Superior temporal gyrus (tissue), 1 donor: ENCODE data around the gene PAK1.
A peak's percentile ranks its signal among the peaks of the same experiment; 100 is the strongest.
"Not testable (repeated sequence)": the region's sequence is repeated elsewhere in the genome, so short reads cannot be mapped to it uniquely, and the experiment has no call there.

Experiments used
- DNase-seq: peaks from one replicate; pipeline ENCODE4 v3.0.0-alpha.2; 2016; ENCODE audit errors: extremely low spot score

PAK1 gene

DNA sequence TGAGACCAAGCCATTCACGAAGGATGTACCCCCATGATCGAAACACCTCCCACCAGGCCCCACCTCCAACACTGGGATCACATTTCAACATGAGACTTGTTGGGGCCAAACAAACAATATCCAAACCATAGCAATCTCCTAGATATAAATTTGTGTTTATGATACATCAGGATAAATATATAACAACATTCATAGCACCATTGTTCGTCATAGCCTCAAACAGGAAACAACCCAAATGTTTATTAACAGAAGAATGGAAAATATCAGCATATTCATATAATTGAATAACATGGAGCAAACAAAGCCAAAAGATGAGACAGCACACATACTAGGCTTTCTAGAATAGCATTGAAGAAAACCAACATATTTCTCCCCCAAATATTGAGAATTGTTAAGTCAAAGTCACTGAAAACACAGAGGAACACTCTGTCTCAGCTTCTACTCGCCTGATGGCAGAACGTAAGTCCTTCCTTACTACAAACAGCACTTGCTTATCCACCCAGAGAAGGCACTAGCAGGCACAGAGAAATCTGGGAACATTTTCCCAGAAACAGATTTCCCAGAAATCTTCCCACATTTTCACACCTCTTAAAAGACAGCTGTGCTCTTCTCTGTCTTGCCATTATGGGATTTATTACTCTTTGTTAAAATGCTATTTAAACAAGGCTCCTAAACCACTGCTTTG, 164.4 kb downstream of the PAK1 start:
- DNase-seq, result peak; percentile 55

- DNase-seq, result no peak
Observed at GRCh38 chr11:77308838-77309237, 165.1 kb downstream of the PAK1 start.

GRCh38 chr11:77303328-77303727, 170.6 kb downstream of the PAK1 start:
- no peak for DNase-seq

- no peak for DNase-seq
Observed at GRCh38 chr11:77302752-77303151, 171.1 kb downstream of the PAK1 start.

DNA sequence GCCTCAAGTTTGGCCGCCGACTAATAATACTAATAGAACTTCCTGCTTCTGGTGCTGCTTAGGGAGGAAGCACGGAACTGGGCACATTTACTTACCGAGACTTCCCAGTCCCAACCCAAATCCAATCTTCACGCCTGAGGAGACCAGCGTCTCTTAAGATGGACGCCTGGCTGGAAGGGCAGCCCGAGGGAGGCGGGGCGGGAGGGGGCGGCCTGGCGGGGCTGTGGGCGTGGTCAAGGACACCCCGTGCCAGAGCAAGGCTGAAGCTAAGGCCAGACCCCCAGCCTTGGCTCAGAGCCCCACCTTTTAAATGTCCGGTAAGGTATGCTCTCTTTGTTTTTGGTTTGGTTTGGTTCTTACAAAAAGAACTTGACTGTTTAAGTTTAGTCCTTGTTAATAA, 172.4 kb downstream of the PAK1 start, which contains the start of gene GDPD4:
Gene GDPD4 (minus strand): TSS at position 177 of the 400 bp plus-strand sequence. CDS start 16,549 bp downstream, outside the sequence.
- DNase-seq, result no peak

- DNase-seq, result no peak
Observed at GRCh38 chr11:77300695-77301094, 173.2 kb downstream of the PAK1 start.

GRCh38 chr11:77300028-77300427, 173.9 kb downstream of the PAK1 start:
- not testable (repeated sequence) for DNase-seq

DNA sequence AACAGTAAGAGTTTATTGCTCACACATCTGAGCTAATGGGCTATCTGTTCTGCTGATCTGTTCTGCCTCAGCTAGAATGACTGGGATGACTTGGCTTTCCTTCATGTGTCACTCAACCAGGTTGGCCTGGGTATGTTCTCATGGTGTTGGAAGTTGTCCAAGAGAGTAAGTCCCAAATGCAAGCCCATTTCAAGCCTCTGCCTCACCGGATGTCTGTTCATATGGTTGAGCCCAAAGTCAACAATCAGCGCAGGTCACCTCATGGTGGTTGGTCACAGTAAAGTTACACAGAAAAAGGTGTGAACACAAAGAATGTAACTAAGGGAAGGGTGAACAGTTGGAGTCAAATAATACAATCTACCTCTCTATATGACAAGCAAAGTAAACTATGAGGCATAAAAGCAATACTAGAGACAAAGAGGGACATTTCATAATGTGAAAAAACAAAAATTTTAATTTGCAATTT, 174.3 kb downstream of the PAK1 start:
- no peak for DNase-seq

DNA sequence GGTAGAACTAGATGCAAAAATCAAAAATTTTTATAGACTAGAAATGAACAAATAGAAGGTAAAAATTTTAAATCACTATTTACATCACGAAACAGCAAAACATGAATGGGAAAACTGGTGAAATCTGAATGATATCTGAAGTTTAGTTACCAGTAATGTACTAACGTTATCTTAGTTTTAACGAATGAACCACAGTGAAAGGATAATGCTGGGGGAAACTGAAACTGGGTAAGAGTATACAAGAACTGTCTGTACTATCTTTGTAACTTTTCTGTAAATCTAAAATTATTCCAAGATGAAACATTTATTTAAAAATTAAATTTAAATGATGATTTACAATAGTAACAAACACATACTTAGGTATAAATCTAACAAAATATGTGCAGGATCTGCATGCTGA, 179.9 kb downstream of the PAK1 start:
- no peak for DNase-seq

DNA sequence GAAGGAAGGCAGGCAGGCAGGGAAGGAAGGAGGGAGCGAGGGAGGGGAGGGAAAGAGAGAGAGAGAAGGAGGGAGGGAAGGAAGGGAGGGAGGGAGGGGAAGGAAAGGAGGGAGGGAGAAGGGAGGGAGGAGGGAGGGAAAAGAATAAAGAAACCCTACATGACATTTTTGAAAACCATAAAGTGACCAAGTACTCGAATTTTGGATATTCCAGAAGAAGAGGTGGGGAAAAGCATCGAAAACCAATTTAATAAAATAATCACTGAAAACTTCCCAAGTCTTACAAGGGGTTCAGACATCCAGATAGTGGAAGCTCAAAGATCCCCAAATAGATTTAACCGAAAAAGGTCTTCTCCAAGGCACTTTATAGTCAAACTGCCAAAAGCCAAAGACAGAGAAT, 184.2 kb downstream of the PAK1 start:
- no peak for DNase-seq

DNA sequence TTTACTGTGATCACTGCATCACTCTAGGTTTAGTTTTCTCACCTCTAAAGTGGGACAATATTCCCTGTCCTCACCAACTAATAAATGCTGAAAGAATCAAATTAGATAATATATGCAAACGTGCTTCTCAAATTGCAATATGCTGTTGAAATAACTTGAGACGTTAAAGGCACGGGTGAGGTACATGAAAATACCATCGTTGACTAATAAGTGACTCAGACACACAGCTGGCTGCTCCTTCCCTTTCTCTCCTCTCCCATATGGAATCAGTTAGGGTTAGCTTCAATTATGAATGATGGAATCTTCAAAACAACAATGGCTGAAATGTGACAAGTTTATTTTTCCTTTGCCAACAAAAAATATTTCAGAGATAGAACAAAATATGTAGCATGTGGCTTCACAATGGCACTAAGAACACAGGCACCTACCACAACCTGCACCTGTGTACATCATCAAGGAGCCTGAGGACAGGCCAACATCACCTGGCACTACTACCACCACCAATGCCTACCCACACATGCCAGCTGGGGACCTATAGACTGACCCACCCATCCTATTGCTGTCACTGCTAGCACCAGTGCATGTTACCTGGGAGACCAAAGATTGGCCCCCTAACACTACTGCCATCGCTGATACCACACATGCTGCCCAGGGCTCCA, 186.2 kb downstream of the PAK1 start:
- DNase-seq, result no peak

DNA sequence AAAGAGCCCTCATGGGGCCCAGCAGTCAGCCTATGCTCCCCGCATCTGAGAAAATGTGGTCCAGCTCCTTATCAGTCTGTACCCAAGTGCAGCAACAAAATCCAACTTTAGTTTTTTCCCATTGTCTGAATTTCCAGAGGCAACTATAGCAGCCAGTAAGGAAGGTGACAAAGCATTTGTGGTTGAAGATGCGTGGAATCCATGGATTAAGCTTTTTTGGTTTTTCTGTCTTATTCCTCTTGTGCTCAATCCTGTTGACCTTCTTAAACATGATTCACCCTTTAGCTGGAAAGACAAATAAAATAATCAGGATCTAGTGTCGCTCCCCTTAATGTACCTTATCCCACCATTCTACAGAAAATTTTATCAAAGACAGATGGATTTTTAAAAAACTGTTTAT, 186.8 kb downstream of the PAK1 start:
- DNase-seq, result no peak

DNA sequence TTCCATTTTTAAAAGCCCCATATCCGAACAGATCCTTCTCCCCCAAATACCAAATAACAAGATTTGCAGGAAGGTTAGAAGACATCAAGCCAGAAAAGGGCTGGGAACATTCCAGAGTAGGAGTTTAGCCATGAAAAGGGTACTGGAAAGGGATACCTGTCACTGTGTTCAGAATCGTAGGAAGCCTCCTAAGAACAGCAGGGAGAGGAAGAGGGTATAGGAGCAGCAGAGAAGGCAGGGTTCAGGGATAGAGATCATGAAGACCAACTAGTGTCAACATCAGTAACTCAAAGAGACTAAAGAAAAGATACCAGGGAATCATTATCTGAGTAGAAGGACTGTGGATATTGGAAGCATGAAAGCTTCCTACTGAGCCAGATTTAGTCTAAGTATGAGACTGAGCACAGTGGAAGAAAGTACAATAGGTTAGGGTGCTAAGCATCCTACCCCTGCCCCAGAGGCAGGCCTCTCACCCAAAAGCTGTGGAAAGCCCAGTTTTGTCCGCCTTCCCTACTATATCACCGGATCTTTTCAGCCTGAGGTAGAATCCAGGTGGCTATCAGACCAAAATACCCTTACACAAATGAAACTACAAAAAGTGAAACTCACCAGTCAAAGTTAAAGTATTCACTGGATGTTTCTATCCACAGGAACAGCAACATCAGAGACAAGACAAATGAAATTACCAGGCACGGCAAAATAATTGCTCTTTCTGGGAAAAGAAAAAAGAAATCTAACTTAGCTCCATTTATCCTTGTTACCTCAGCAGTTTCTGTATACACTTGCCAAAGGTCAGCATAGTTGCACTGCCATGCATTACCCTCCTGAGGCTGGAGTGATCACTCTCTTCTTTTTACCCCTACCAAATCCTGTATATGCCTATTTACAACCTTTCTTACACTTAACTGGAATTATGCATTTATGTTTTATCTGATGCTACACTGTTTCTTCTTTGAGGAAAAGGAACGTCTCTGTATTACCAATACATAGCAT, 189.1 kb downstream of the PAK1 start:
- DNase-seq, result no peak

DNA sequence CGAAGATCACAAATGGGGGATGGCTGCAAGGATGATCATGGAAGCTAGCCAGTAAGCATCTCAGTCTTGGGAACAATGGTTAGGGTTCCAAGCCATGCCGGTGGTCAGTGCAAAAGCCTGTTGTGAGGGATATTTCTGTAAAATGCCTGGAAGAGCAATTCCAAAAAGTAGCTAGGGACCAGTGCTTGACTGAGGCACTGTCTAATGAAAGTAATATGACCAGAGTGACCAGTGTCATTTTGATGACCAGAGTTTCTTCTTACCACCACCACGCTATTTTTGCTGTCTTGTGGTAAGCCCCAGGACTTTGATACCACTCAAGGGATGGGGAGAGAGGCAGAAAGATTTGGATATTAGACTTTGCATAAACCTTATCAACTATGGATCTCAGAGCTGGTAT, 190.8 kb downstream of the PAK1 start:
- DNase-seq, result no peak

DNA sequence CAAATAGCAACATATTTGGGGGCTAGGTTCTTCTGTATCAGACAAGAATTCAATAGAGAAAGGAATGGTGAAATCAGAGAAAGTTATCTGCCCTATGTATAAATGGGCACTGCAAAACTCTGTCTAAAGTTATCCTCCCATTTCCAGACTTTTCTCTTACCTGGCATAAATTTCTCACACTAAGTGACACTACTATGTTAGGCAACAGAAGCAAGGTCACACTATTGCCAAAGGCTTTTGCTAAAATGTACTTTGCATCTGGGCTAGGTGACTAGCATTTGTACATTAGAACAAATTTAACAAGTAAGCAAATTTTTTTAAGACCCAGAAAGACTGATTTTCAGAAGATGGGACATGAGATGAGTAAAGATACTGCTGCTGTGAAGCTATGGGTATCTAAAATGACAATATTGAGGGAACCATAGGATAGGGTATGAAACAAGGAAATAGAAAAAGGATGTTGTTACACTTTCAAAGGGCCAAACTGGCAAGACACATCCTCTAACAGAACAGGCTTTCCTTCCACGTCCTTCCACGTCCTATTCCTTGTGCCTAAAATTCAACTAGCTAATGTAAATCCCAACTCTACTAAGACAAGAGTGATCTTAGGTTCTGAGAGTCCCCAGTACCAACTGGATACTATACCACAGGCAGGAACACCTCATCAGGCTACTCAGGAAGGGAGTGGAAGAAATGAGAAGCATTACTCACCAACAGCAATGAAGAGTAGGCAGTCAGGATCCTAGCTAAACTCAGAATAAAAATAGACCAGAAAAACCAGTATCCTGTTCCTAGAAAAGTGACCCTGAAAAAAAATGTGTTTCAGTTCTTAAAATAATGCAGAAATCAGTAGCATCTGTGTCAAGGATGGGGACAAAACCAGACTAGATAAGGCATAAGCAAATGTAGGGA, 195.0 kb downstream of the PAK1 start:
- DNase-seq, result peak; percentile 39

- DNase-seq, result no peak
Observed at GRCh38 chr11:77276271-77276670, 197.6 kb downstream of the PAK1 start.
